ENCODE measurements around the gene AGBL2. TPM values are rescaled to one million over a fixed set of nuclear protein-coding genes. Genes with fewer than 3 reads are reported as not detected.
A peak's percentile ranks its signal among the peaks of the same experiment; 100 is the strongest.

Gene AGBL2
- total and polyA plus RNA-seq, 8 donors: 0.51 to 4.3 (median 1.2) TPM

GRCh38 chr11:47725442-47726117 is 10.4 kb upstream of the AGBL2 start:
- no peak for FAIRE-seq
- intact Hi-C loops (cut with DNase I): no loop called here
- Histone ChIP-seq H3K27me3 (no peaks in the 10 kb centered on the region), H3K4me3 (no peak overlapping the region), H3K9me3 (no peaks in the 10 kb centered on the region), H3K36me3 (peaks cover 11 to 57% (median 36%) of the 10 kb centered on the region in 3 donors), H3K4me1 (peaks cover 4 to 9% (median 5%) of the 10 kb centered on the region in 3 donors), H3K27ac (no peak overlapping the region)
- no peak for ATAC-seq
- DNase-seq: no peak
- 80 to 89% methylated on average over 3 of the region's 3 CpGs for WGBS, 2 donors
- TF ChIP-seq CTCF (IDR thresholded peaks at IDR 0.05): no peak

GRCh38 chr11:47724041-47724729 is 9.0 kb upstream of the AGBL2 start:
- intact Hi-C loops (cut with DNase I): no loop called here
- WGBS, 2 donors: 41 to 45% methylated on average over 6 of the region's 6 CpGs
- DNase-seq (peak in 4 of 6 donors; percentile 42 to 69 (median 57)), ATAC-seq (peak; percentile 90 to 95 (median 94)), FAIRE-seq (no peak)
- Histone ChIP-seq H3K9me3 (no peaks in the 10 kb centered on the region), H3K27ac (peak overlapping the region in 3 of 4 donors; percentile 2 to 39 (median 31)), H3K27me3 (no peaks in the 10 kb centered on the region), H3K4me1 (peaks cover 4 to 9% (median 5%) of the 10 kb centered on the region in 3 donors), H3K4me3 (no peak overlapping the region), H3K36me3 (peaks cover 0 to 52% (median 31%) of the 10 kb centered on the region in 3 donors)
- no peak for TF ChIP-seq CTCF (IDR thresholded peaks at IDR 0.05)

- Histone ChIP-seq H3K9me3 (no peaks in the 10 kb centered on the region), H3K36me3 (peaks cover 0 to 53% (median 35%) of the 10 kb centered on the region in 3 donors), H3K27ac (no peak overlapping the region), H3K27me3 (no peaks in the 10 kb centered on the region), H3K4me3 (no peak overlapping the region), H3K4me1 (peaks cover 4 to 9% (median 5%) of the 10 kb centered on the region in 3 donors)
- no peak for ATAC-seq
- no peak for DNase-seq
- no peak for FAIRE-seq
- intact Hi-C loops (cut with DNase I): no loop called here
- no peak for TF ChIP-seq CTCF (IDR thresholded peaks at IDR 0.05)
- WGBS, 2 donors: 84 to 89% methylated on average over 3 of the region's 3 CpGs
Observed at GRCh38 chr11:47723041-47723440, 7.9 kb upstream of the AGBL2 start.

GRCh38 chr11:47720651-47721050 is 5.5 kb upstream of the AGBL2 start:
- intact Hi-C loops (cut with DNase I): no loop called here
- no peak for FAIRE-seq

More at GRCh38 chr11:47720651-47721050, 5.5 kb upstream of the AGBL2 start:
- Histone ChIP-seq H3K4me1 (peaks cover 4 to 9% (median 5%) of the 10 kb centered on the region in 3 donors), H3K36me3 (peaks cover 0 to 54% (median 35%) of the 10 kb centered on the region in 3 donors), H3K27ac (no peak overlapping the region), H3K27me3 (no peaks in the 10 kb centered on the region), H3K4me3 (no peak overlapping the region), H3K9me3 (no peaks in the 10 kb centered on the region)
- no peak for ATAC-seq
- no peak for TF ChIP-seq CTCF (IDR thresholded peaks at IDR 0.05)
- DNase-seq: no peak
- 96 to 98% methylated on average over 12 of the region's 12 CpGs for WGBS, 2 donors
